K562 (cell line): ENCODE data around the gene PXN. TPM values are rescaled to one million over a fixed set of nuclear protein-coding genes. Genes with fewer than 3 reads are reported as not detected.

Experiments
- ATAC-seq: fragments of 200-7000 bp; cut with Tn5 transposase; 3 replicates; pipeline ENCODE4 v1.9.1; 2020; ENCODE audit warnings: moderate library complexity
- BruUV-seq: library from RNA; stranded (reverse); fragments of 400-500 nt; replicated peaks from 2 replicates; lab custom pipeline; 2021; lab: Mats Ljungman, UMichigan
- CTCF ChIA-PET: fragments of 300-600 bp; formaldehyde crosslinking; extraction: SDS; loops from one replicate; lab custom pipeline; 2021; ENCODE audit warnings: low intra/inter-chr PET ratio; lab: Yijun Ruan, JAX
- POLR2A ChIA-PET: fragments of 300-600, 350-650 bp; sonication (Branson Sonifier 250); formaldehyde crosslinking; extraction: SDS; loops from one replicate; lab custom pipeline; 2021; ENCODE audit warnings: antibody characterized with exemption, inconsistent platforms; lab: Yijun Ruan, JAX
- DNase-seq, 4 experiments: peaks; one replicate each; pipeline versions ENCODE4 v3.0.0 to v3.0.0-alpha.2; 2011 to 2018; ENCODE audit warnings: low spot score in 3 of 4, mixed read lengths in 3 of 4; ENCODE audit errors: extremely low read depth in 1 of 4
- FAIRE-seq: peaks from 2 replicates; lab custom pipeline; 2011; peaks lifted over from hg19 to GRCh38; lab: Jason Lieb, UNC
- H2AFZ ChIP-seq: 2 replicates; pipeline ENCODE4 v1.6.0; 2011; ENCODE audit warnings: low read depth, low read length, control low read depth, inconsistent platforms
- H3K27ac ChIP-seq: fragments of 200-600 bp; 3 replicates; pipeline ENCODE4 v1.8.0; 2011; ENCODE audit warnings: low read depth, mild to moderate bottlenecking, control low read depth, inconsistent platforms, low read length, moderate library complexity, mixed read lengths; ENCODE audit errors: extremely low read depth
- H3K27me3 ChIP-seq, 2 experiments: fragments of 300-600 bp in 1 of 2; 2 replicates in 1 of 2; 3 replicates in 1 of 2; pipeline versions ENCODE4 v1.6.0 to v1.8.0; 2011; ENCODE audit warnings: inconsistent platforms in 2 of 2, low read length in 2 of 2, mild to moderate bottlenecking in 1 of 2, mixed read lengths in 1 of 2, moderate library complexity in 1 of 2; ENCODE audit not compliant: control insufficient read depth in 2 of 2, insufficient read depth in 2 of 2
- H3K36me3 ChIP-seq: fragments of 300-600 bp; 3 replicates; pipeline ENCODE4 v1.8.0; 2011; ENCODE audit warnings: mild to moderate bottlenecking, low read length, inconsistent platforms; ENCODE audit not compliant: control insufficient read depth, insufficient read depth
- H3K4me1 ChIP-seq, 2 experiments: fragments of 200-600 bp in 1 of 2; replicated peaks in 1 of 2; 2 replicates in 1 of 2; 3 replicates in 1 of 2; pipeline versions ENCODE4 v1.5.1 to v1.8.0; 2011; ENCODE audit warnings: inconsistent platforms in 2 of 2, low read length in 2 of 2, mild to moderate bottlenecking in 1 of 2, mixed read lengths in 1 of 2, moderate library complexity in 1 of 2; ENCODE audit not compliant: control insufficient read depth in 2 of 2, insufficient read depth in 2 of 2
- H3K4me2 ChIP-seq: 2 replicates; pipeline ENCODE4 v1.6.1; 2011; ENCODE audit warnings: low read length, control low read depth, inconsistent platforms, mixed read lengths; ENCODE audit not compliant: insufficient read depth
- H3K4me3 ChIP-seq: fragments of 200-600 bp; sonication (generic), shearing (Covaris generic); 2 replicates; pipeline ENCODE4 v1.5.1; 2016; ENCODE audit warnings: control low read depth, inconsistent platforms
- H3K79me2 ChIP-seq: fragments of 200-600 bp; 3 replicates; pipeline ENCODE4 v1.8.0; 2011; ENCODE audit warnings: low read length, inconsistent platforms; ENCODE audit not compliant: control insufficient read depth, insufficient read depth
- H3K9ac ChIP-seq, 2 experiments: 2 replicates each; pipeline versions ENCODE4 v1.6.0 to v1.6.1; 2011; ENCODE audit warnings: low read depth in 2 of 2, low read length in 2 of 2, control low read depth in 1 of 2, inconsistent platforms in 1 of 2, mild to moderate bottlenecking in 1 of 2, mixed read lengths in 1 of 2; ENCODE audit not compliant: insufficient read depth in 1 of 2
- H3K9me1 ChIP-seq: one replicate; pipeline ENCODE4 v1.6.0; 2011; ENCODE audit warnings: inconsistent platforms, mild to moderate bottlenecking, low read length, moderate library complexity; ENCODE audit not compliant: control insufficient read depth, insufficient read depth
- H3K9me3 ChIP-seq: replicated peaks from 2 replicates; pipeline ENCODE4 v1.5.1; 2011; ENCODE audit warnings: low read depth, low read length, inconsistent platforms; ENCODE audit not compliant: control insufficient read depth, insufficient read depth
- H4K20me1 ChIP-seq: replicated peaks from 2 replicates; pipeline ENCODE4 v1.6.1; 2011; ENCODE audit warnings: low read length, inconsistent platforms, mixed read lengths; ENCODE audit not compliant: control insufficient read depth, insufficient read depth
- POLR2H ChIP-seq: IDR thresholded peaks from 2 replicates; pipeline ENCODE4 v1.6.1; 2016; ENCODE audit warnings: missing genetic modification characterization, low read depth, mild to moderate bottlenecking, control low read depth, missing compliant biosample characterization, moderate library complexity
- POLR3A ChIP-seq: IDR thresholded peaks from 2 replicates; pipeline ENCODE4 v1.6.1; 2011; ENCODE audit warnings: borderline replicate concordance, mild to moderate bottlenecking, moderate library complexity; ENCODE audit not compliant: insufficient read length, insufficient read depth; ENCODE audit errors: extremely low read depth
- ZNF121 ChIP-seq: sonication (generic); formaldehyde crosslinking; conservative IDR thresholded peaks from 2 replicates; pipeline ENCODE4 v1.8.0; 2022; ENCODE audit warnings: missing genetic modification reagents
- ZNF282 ChIP-seq: sonication (generic); formaldehyde crosslinking; IDR thresholded peaks from 2 replicates; pipeline ENCODE4 v1.8.1; 2023; ENCODE audit warnings: missing genetic modification reagents
- ZNF583 ChIP-seq: fragments of 250-450 bp; sonication (Bioruptor Pico); IDR thresholded peaks from 2 replicates; pipeline ENCODE4 v1.4.0; 2020
- ZNF79 ChIP-seq: fragments of 250-450 bp; sonication (Bioruptor Pico); IDR thresholded peaks from 2 replicates; pipeline ENCODE4 v1.4.0; 2020; ENCODE audit warnings: low read depth, mild to moderate bottlenecking, moderate library complexity
- WGBS: fragments of 100-300 bp; shearing (Covaris generic); methylation state at CpG from one replicate; pipeline ENCODE4 v1.1.6; 2016; ENCODE audit warnings: low coverage, mixed read lengths; ENCODE audit not compliant: insufficient coverage; ENCODE audit errors: missing lambda C conversion rate; 5-methylcytosine and 5-hydroxymethylcytosine counted together
- in situ Hi-C: fragments of 300-500 bp; cut with MboI; formaldehyde crosslinking; loops from 4 replicates; pipeline ENCODE4 v1.15.0; 2018; ENCODE audit warnings: inconsistent platforms, mixed read lengths
- intact Hi-C: fragments of 100-400 bp; cut with micrococcal nuclease; formaldehyde crosslinking; loops from 2 replicates; pipeline ENCODE4 v1.14.2; 2022
- polyA plus RNA-seq, 8 experiments: library from polyadenylated mRNA; depleted of rRNA in 4 of 8; stranded (reverse) in 5 of 8; unstranded in 3 of 8; fragments of >200 nt; fragmentation: Nextera tagmentation in 2 of 8; fragmentation: Illumina TruSeq in 1 of 8; extraction: Ambion mirVana in 2 of 8; extraction: Trizol in 1 of 8; gene quantifications; 2 replicates each; pipeline versions ENCODE4 v1.2.1 to v1.2.3, GENCODE V29; 2011 to 2014; ENCODE audit warnings: inconsistent platforms in 1 of 8, missing spikeins in 1 of 8
- total RNA-seq, 7 experiments: library from RNA; depleted of rRNA in 6 of 7; stranded (reverse); fragments of >200 nt in 6 of 7; fragmentation: Illumina TruSeq in 2 of 7; extraction: Trizol in 2 of 7; gene quantifications; 2 replicates each; pipeline versions ENCODE4 v1.2.1 to v1.2.3, GENCODE V29; 2011 to 2021; ENCODE audit warnings: low replicate concordance in 1 of 7

The PXN gene
- total and polyA plus RNA-seq, 9 of the 15 experiments (the other 6 are each of a cell fraction or from before 2014, with no cell fraction given): 4.0 to 74.1 (median 18.6) TPM

DNA sequence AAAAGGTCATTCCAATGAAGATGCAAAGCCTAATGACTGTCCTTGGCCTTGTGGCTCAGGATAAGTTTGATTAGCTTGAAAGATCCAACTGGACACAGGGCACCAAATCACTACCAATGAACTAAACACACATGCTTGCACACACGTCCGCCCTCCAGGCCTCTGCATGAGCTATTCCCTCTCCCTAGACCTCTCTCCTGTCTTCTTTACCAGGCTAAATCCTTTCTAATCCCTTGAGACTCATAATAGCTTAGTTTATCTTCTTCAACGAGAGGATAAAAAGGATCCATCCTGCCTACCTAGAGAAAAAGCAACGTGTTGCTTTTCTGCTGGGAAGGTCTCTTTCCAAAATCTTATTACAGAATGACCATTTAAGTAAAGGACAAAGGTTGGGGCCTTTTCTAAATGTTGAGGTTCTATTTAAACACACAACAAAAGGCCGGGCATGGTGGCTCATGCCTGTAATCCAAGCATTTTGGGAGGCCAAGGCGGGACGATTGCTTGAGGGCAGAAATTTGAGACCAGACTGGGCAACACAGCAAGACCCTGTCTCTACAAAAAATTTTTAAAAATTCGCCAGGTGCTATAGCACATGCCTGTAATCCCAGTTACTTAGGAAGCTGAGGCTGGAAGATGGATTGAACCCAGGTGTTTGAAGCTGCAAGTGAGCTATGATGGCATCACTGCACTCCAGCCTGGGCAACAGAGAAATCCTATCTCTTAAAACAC lies 22.4 kb downstream of the PXN start:
- no peak for FAIRE-seq
- peaks cover 7% of the 10 kb centered on the region for H3K9me1 ChIP-seq
- no peaks in the 10 kb centered on the region for H3K27me3 ChIP-seq
- no peak for TF ChIP-seq ZNF583 (CRISPR knock-in tag)
- TF ChIP-seq ZNF121 (CRISPR knock-in tag): peak; percentile 81
- TF ChIP-seq ZNF282 (CRISPR knock-in tag): no peak
- TF ChIP-seq ZNF79 (CRISPR knock-in tag): no peak
- 0 out of 2 replicates have a peak, but pooled peaks have one; percentile 52 for TF ChIP-seq POLR2H
- peak; percentile 2 for TF ChIP-seq POLR3A
- POLR2A ChIA-PET: interaction anchor here (0.7 to 4.9 kb wide), 10 partner anchors 9 to 57 kb away, joined by 3 to 28 read pairs (median 5); partner anchors contain the start of genes PXN, RNU4-1, RNU4-2 and RPLP0
- CTCF ChIA-PET: no interaction called here
- in situ Hi-C loops: no loop called here
- peaks cover 31% of the 10 kb centered on the region for H3K79me2 ChIP-seq
- no TSS peak for BruUV-seq
- H4K20me1 ChIP-seq: peaks cover 40% of the 10 kb centered on the region
- no peak for DNase-seq
- no peak overlapping the region for H3K4me3 ChIP-seq
- no peaks in the 10 kb centered on the region for H3K9me3 ChIP-seq
- no peak overlapping the region for H3K27ac ChIP-seq
- ATAC-seq: no peak
- WGBS: 64% methylated on average over 8 of the region's 8 CpGs
- peaks cover 5% of the 10 kb centered on the region; the same call in 1 of the 3 replicates for H3K36me3 ChIP-seq
- H3K4me1 ChIP-seq: peaks cover 26 to 39% of the 10 kb centered on the region in 2 experiments
- intact Hi-C loops: loop anchor here (1.0 kb wide), 1 partner anchor 14 kb away; no protein-coding TSS in a partner anchor
- H3K4me2 ChIP-seq: no peak overlapping the region
- no peak overlapping the region for H2AFZ ChIP-seq
- no peak overlapping the region for H3K9ac ChIP-seq
